ENCODE measurements around the gene C1QTNF4.

C1QTNF4 gene

GRCh38 chr11:47592970-47593369 is 1.2 kb downstream of the C1QTNF4 start:
- no peak for DNase-seq (ENCODE audit: low read depth)

DNA sequence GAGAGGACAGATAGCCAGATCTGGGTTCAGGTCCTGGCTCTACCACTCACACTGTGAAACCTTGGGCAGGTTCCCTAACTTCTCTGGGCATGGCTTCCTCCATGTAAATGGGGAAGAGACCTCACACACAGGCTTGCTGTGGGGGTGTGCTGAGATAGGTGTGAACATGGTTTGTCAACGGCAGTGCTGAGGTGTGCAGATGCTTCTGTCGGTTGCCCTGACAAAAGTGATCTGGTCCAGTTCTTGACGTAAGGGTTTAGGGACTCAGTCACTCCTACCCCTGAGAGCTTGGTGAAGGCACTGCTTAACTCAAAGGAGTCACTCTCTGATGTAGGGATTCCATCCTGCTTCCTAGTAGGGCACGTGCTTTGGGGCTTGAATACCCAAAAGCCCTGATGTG is 2.0 kb downstream of the C1QTNF4 start:
- no peak for DNase-seq (ENCODE audit: low read depth)

GRCh38 chr11:47591764-47592163 is 2.4 kb downstream of the C1QTNF4 start:
- no peak for DNase-seq (ENCODE audit: low read depth)

GRCh38 chr11:47589977-47590861 is 4.0 kb downstream of the C1QTNF4 start:
- DNase-seq (ENCODE audit: low read depth): no peak

DNA sequence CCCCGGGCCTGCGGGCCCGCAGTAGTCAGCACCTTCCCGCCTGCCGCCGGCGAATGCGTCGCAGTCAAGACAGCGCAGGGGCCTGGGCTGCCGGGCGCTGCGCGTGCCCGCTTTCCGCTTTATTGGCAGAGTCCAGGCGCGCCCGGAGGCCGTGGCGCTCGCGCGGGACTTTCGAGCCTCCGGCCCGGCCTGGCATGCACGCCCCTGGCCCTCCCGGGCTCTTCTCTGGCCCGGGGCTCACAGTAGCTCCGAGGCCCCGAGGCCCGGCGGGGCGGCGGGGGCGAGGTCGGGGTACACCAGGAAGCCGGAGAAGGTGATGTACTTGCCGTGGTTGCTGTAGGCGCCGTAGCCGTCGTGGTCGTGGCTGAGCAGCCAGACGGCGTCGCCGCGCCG is 4.6 kb downstream of the C1QTNF4 start:
- DNase-seq (ENCODE audit: low read depth): no peak

- DNase-seq (ENCODE audit: low read depth): no peak
These were observed 5.1 kb downstream of the C1QTNF4 start for GRCh38 chr11:47589118-47589517.

DNA sequence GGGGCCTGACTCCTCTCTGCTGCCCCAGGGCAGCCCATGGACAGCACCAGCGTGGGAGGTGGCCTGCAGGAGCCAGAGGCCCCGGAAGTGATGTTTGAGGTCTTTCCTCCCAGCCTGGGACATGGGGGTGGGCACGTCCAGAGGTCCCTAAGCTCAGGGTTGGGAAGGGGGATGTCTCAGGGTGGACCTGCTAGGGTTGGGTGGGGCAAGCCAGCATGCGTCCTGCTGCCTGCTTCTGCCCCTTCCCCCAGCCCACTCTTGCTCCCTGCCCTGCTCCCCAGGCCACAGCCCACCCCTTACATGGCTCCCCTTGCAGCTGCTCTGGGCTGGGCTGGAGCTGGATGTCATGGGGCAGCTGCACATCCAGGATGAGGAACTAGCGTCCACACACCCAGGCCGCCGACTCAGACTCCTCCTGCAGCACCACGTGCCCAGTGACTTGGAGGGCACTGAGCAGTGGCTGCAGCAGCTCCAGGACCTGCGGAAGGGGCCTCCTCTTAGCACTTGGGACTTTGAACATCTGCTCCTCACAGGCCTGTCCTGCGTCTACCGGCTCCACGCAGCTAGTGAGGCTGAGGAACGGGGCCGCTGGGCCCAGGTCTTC is 6.4 kb downstream of the C1QTNF4 start:
- no peak for DNase-seq (ENCODE audit: low read depth)

- DNase-seq (ENCODE audit: low read depth): no peak
These were observed 7.0 kb downstream of the C1QTNF4 start for GRCh38 chr11:47587039-47587716.

- no peak for DNase-seq (ENCODE audit: low read depth)
These were observed 7.9 kb downstream of the C1QTNF4 start, which contains the start of gene FAM180B for GRCh38 chr11:47586098-47586855. Gene FAM180B (plus strand): TSS chr11:47586678. CDS start chr11:47586769, 91 bp downstream.

DNA sequence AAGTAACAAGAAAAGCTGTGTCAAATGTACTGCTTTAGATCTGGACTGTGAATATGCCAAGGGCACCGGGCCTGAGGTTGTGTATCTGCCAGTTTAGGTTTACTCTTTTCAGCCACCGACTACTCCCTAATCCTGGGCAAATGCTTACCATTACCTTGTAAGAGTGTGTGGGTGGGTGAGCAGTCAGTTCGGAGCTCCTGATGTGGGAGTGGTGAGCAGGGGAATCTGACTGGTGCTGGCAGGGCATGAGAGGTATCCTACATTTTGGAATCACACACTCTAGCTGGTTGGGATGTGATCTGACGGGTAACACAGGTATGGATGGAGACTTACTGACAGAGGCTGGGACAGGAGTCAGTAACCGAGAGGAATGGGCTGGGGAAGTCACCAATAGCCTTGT is 10.4 kb downstream of the C1QTNF4 start:
- DNase-seq (ENCODE audit: low read depth): no peak

DNA sequence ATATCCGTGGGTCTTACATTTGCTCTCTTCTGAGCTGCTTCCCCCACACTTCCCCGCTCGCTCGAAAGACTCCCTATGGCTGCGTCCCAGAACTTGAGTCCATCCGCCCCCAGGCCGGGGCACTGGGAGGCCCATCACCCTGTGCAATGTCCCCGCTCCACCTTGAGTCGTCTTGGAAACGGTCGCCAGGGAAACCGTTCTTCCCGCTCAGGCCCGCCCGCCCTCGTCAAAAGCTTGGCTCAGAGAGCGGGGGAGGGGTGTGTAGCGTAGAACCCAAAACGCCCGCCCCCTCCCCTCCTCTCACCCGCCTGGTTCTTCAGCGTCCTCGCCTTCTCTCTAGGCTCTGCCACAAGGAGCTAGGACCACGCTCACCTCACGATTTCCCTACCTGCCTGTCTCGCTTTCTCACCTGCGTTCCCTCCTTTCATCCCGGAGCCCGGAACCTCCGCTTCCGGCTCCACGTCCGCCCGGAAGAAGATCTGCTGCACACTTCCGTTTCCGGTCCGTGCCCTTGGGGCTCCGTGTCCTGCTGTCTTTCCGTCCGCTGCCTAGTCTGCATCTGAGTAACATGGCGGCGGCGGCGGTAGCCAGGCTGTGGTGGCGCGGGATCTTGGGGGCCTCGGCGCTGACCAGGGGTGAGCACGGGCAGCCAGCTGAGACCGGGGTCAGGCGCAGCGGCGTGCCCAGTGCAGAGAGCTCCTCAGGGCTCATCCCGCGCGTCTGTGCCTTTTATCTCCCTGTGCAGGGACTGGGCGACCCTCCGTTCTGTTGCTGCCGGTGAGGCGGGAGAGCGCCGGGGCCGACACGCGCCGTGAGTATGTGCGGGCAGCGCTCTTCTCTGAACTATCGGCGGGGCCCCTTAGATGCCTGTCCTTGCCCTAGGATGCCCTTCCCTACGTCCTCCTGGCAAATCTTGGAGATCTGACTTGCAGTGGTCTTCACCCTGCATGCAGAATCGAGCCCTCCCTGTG is 15.4 kb downstream of the C1QTNF4 start, which contains the start of the genes KBTBD4 and NDUFS3:
Gene KBTBD4 (minus strand): TSS at position 447 of the 971 bp plus-strand sequence. CDS start 19 bp downstream, at position 428.
Gene NDUFS3 (plus strand): TSS at position 551 of the 971 bp plus-strand sequence. CDS start 18 bp downstream, at position 569.
- peak; percentile 87 for DNase-seq (ENCODE audit: low read depth)

GRCh38 chr11:47577460-47578041 is 16.7 kb downstream of the C1QTNF4 start:
- no peak for DNase-seq (ENCODE audit: low read depth)

GRCh38 chr11:47573321-47573720 is 20.9 kb downstream of the C1QTNF4 start:
- DNase-seq (ENCODE audit: low read depth): no peak

DNA sequence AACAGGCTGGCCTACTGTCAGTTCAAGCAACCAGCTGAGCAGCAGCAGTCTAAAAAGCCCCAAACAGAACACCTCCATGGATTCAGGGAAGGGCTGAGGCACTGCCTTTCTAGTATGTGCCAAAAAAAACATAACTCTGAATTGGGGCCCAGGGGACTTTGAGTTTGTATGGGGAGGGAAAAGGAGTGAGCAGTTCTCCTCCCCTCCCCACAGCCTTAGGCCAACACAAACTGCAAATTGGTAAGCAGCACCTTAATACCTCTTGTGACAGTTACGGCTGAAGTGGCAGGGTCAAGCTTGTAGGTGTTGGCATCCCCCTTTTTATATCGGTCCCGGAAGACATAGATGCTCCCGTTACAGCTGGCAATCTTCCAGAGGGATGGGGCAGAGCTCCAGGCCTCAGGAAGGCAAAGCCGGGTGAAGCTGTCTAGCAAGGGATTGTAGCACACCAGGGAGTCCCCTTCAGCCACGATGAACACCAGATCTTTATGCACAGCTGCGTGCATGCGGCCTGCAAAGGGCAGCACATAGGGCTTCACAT is 21.4 kb downstream of the C1QTNF4 start:
- DNase-seq (ENCODE audit: low read depth): no peak

DNA sequence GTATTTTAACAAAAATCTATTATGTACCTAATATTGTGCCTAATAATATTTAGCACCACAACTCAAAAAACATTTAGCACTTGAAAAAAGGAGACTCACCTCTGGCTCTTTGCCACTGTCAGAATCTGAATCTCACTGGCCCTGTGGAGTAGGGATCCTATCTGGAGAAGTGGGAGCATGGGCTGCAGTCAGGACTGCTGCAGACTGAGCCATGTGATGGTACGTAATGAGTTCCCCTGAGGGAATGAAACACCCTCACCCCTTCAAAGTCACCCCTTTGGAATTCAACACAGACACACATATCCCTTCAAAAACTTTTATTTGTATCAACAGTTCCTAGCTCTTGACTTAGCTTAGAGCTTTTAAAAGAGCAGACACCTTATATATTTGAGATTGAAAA is 22.3 kb downstream of the C1QTNF4 start:
- no peak for DNase-seq (ENCODE audit: low read depth)

DNA sequence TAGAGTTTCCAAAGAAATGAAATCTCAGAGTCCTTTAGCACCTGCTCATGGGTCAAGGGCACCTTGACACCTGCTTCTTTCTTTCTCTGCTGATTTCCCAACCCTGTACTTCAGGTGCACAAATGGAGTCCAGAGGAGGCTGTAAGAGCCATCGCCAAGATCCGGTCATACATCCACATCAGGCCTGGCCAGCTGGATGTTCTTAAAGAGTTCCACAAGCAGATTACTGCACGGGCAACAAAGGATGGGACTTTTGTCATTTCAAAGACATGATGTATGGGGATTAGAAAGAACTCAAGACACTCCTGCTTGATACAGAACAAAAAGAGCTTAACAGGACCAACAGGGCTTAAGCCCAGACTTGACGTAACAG is 22.9 kb downstream of the C1QTNF4 start:
- no peak for DNase-seq (ENCODE audit: low read depth)

DNA sequence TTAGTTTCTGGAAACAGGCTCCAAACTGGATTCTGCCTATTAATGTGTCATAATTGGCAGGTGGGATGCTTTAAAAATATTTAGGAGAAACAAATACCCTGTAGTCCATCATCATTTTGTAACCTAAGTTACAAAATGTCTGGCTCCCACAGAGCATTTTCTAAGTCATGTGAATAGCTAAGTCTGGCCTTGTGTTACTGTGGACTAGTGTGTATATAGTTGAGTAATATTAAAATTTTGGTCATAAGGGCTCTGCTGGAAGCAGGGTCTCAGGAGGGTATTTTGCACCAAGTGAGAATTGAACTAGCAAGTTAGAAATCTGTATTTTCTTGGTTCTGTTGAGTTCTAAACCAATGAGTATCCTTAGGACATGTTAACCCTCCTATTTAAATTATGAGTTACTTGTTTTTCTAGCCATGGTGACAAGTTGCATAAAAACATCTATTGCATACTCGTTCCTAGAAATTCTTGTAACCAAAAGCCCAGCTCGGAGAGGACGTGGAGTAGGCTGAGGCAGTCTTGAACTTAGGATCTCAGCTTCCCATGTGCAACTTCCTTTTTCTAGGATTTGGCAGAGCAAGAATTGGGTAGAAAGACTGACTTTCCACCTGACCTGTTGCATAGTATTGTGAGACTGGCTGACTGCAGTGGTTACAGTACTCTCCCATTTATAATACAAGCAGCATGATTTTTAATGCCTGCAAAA is 23.4 kb downstream of the C1QTNF4 start:
- DNase-seq (ENCODE audit: low read depth): no peak

DNA sequence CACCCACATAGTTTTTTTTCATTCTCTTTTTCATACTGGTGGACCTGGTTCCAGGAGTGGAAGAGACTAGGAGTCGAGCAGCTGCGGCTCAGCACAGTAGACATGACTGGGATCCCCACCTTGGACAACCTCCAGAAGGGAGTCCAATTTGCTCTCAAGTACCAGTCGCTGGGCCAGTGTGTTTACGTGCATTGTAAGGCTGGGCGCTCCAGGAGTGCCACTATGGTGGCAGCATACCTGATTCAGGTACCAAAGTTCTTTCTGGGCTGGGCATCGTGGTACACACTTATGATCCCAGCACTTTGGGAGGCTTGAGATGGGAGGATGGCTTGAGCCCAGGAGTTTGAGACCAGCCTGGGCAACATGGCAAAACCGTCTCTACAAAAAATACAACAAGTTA is 24.6 kb downstream of the C1QTNF4 start:
- DNase-seq (ENCODE audit: low read depth): no peak

- DNase-seq (ENCODE audit: low read depth): no peak
These were observed 28.0 kb downstream of the C1QTNF4 start for GRCh38 chr11:47566149-47566698.
